ENCODE data around the gene MDFI.

MDFI gene

GRCh38 chr6:41652866-41653652 is 14.8 kb downstream of the MDFI start:
- no peaks in the 10 kb centered on the region for H3K9me3 ChIP-seq
- no peak overlapping the region for H3K4me3 ChIP-seq (ENCODE audit: low read depth in 1 of 2, low read length in 1 of 2)
- H3K27me3 ChIP-seq: no peaks in the 10 kb centered on the region
- no peak overlapping the region for H3K27ac ChIP-seq
- no peak for TF ChIP-seq CTCF (IDR thresholded peaks at IDR 0.05)
- peaks cover 0 to 4% of the 10 kb centered on the region in 2 experiments for H3K4me1 ChIP-seq (ENCODE audit: control insufficient read depth in 1 of 2, insufficient read depth in 1 of 2, low read depth in 1 of 2, low read length in 1 of 2)
- no peaks in the 10 kb centered on the region for H3K36me3 ChIP-seq

- Histone ChIP-seq H3K27me3 (no peaks in the 10 kb centered on the region), H3K4me3 (ENCODE audit: low read depth in 1 of 2, low read length in 1 of 2) (no peak overlapping the region), H3K9me3 (no peaks in the 10 kb centered on the region), H3K36me3 (no peaks in the 10 kb centered on the region), H3K4me1 (ENCODE audit: control insufficient read depth in 1 of 2, insufficient read depth in 1 of 2, low read depth in 1 of 2, low read length in 1 of 2) (peaks cover 0 to 4% of the 10 kb centered on the region in 2 experiments), H3K27ac (no peak overlapping the region)
- TF ChIP-seq CTCF (IDR thresholded peaks at IDR 0.05): no peak
Measured at GRCh38 chr6:41653691-41654090, 15.4 kb downstream of the MDFI start.

GRCh38 chr6:41654151-41654697 is 16.0 kb downstream of the MDFI start:
- no peaks in the 10 kb centered on the region for H3K9me3 ChIP-seq
- peaks cover 3% of the 10 kb centered on the region for H3K27me3 ChIP-seq
- no peak overlapping the region for H3K4me3 ChIP-seq (ENCODE audit: low read depth in 1 of 2, low read length in 1 of 2)
- H3K4me1 ChIP-seq (ENCODE audit: control insufficient read depth in 1 of 2, insufficient read depth in 1 of 2, low read depth in 1 of 2, low read length in 1 of 2): peaks cover 0 to 4% of the 10 kb centered on the region in 2 experiments
- no peaks in the 10 kb centered on the region for H3K36me3 ChIP-seq
- H3K27ac ChIP-seq: no peak overlapping the region
- no peak for TF ChIP-seq CTCF (IDR thresholded peaks at IDR 0.05)

GRCh38 chr6:41654698-41655151 is 16.5 kb downstream of the MDFI start:
- Histone ChIP-seq H3K27me3 (peaks cover 6% of the 10 kb centered on the region), H3K36me3 (no peaks in the 10 kb centered on the region), H3K27ac (no peak overlapping the region), H3K4me3 (ENCODE audit: low read depth in 1 of 2, low read length in 1 of 2) (no peak overlapping the region), H3K4me1 (ENCODE audit: control insufficient read depth in 1 of 2, insufficient read depth in 1 of 2, low read depth in 1 of 2, low read length in 1 of 2) (peaks cover 0 to 4% of the 10 kb centered on the region in 2 experiments), H3K9me3 (no peaks in the 10 kb centered on the region)
- TF ChIP-seq CTCF (IDR thresholded peaks at IDR 0.05): no peak

GRCh38 chr6:41655176-41655575 is 16.9 kb downstream of the MDFI start:
- H3K27me3 ChIP-seq: peaks cover 11% of the 10 kb centered on the region
- H3K27ac ChIP-seq: no peak overlapping the region
- TF ChIP-seq CTCF (IDR thresholded peaks at IDR 0.05): no peak
- no peaks in the 10 kb centered on the region for H3K36me3 ChIP-seq
- no peak overlapping the region for H3K4me3 ChIP-seq (ENCODE audit: low read depth in 1 of 2, low read length in 1 of 2)
- no peaks in the 10 kb centered on the region for H3K9me3 ChIP-seq
- peaks cover 0 to 4% of the 10 kb centered on the region in 2 experiments for H3K4me1 ChIP-seq (ENCODE audit: control insufficient read depth in 1 of 2, insufficient read depth in 1 of 2, low read depth in 1 of 2, low read length in 1 of 2)
